T-cell (primary cell): Measurements from ENCODE around the gene SPANXN3. TPM values are rescaled to one million over a fixed set of nuclear protein-coding genes. Genes with fewer than 3 reads are reported as not detected.

Source experiments
- ATAC-seq, 4 experiments: fragments of 200-7000 bp in 3 of 4; fragments of 150-1000 bp in 1 of 4; cut with Tn5 transposase; replicated peaks in 1 of 4; 1 replicate in 3 of 4; 2 replicates in 1 of 4; pipeline ENCODE4 v1.10.0; 2021; ENCODE audit warnings: moderate library complexity in 3 of 4, mild to moderate bottlenecking in 2 of 4, moderate number of reproducible peaks in 1 of 4
- CTCF ChIA-PET, 2 donors: fragments of 300-600 bp; sonication (Branson Sonifier 250); formaldehyde crosslinking; loops; one replicate each; lab custom pipeline; 2022; ENCODE audit warnings: antibody characterized with exemption in 2 of 2; lab: Charles Lee
- POLR2A ChIA-PET, 2 donors: fragments of 300-600 bp; sonication (Branson Sonifier 250); formaldehyde crosslinking; loops; one replicate each; lab custom pipeline; 2022; ENCODE audit warnings: antibody characterized with exemption in 2 of 2; lab: Charles Lee
- DNase-seq, 35 experiments: peaks; one replicate each; pipeline versions ENCODE4 v3.0.0 to v3.0.0-alpha.2; 2013 to 2023
- H3K27ac ChIP-seq: one replicate; pipeline ENCODE4 v1.5.1; 2013; ENCODE audit warnings: low read length
- H3K27me3 ChIP-seq, 2 experiments: replicated peaks in 1 of 2; 1 replicate in 1 of 2; 2 replicates in 1 of 2; pipeline versions ENCODE4 v1.6.1 to v1.7.0; 2013; ENCODE audit warnings: low read length in 1 of 2, mixed read lengths in 1 of 2; ENCODE audit not compliant: control insufficient read depth in 2 of 2, insufficient read depth in 2 of 2; ENCODE audit errors: extremely low read depth in 1 of 2
- H3K36me3 ChIP-seq, 2 donors: 1 replicate in 1 of 2; 2 replicates in 1 of 2; pipeline versions ENCODE4 v1.6.1 to v1.7.0; 2013; ENCODE audit warnings: low read length in 1 of 2; ENCODE audit not compliant: control insufficient read depth in 2 of 2, insufficient read depth in 1 of 2; ENCODE audit errors: extremely low read depth in 1 of 2
- H3K4me1 ChIP-seq, 2 experiments: 1 replicate in 1 of 2; 2 replicates in 1 of 2; pipeline versions ENCODE4 v1.6.1 to v1.7.0; 2013; ENCODE audit warnings: low read length in 2 of 2, mixed read lengths in 1 of 2; ENCODE audit not compliant: insufficient read depth in 2 of 2, control insufficient read depth in 1 of 2; ENCODE audit errors: extremely low read depth in 1 of 2
- H3K4me3 ChIP-seq, 2 donors: 1 replicate in 1 of 2; 2 replicates in 1 of 2; pipeline versions ENCODE4 v1.5.1 to v1.7.0; 2013; ENCODE audit warnings: mild to moderate bottlenecking in 2 of 2, low read length in 1 of 2, moderate library complexity in 1 of 2; ENCODE audit not compliant: control insufficient read depth in 1 of 2; ENCODE audit errors: extremely low read depth in 1 of 2
- H3K9me3 ChIP-seq: 2 replicates; pipeline ENCODE4 v1.7.0; 2013
- H3K27ac Mint-ChIP-seq, 2 donors: one replicate each; pipeline ENCODE4 v1.8.0; 2020 to 2021; ENCODE audit warnings: mild to moderate bottlenecking in 2 of 2, mixed read lengths in 2 of 2
- H3K27me3 Mint-ChIP-seq, 2 donors: one replicate each; pipeline ENCODE4 v1.8.0; 2021 to 2022; ENCODE audit warnings: mixed read lengths in 2 of 2
- H3K36me3 Mint-ChIP-seq: one replicate; pipeline ENCODE4 v1.8.0; 2021; ENCODE audit warnings: mixed read lengths
- H3K4me1 Mint-ChIP-seq, 3 donors: one replicate each; pipeline ENCODE4 v1.8.0; 2020 to 2022; ENCODE audit warnings: mixed read lengths in 3 of 3, mild to moderate bottlenecking in 1 of 3
- H3K4me3 Mint-ChIP-seq, 3 donors: one replicate each; pipeline ENCODE4 v1.8.0; 2020 to 2022; ENCODE audit warnings: mild to moderate bottlenecking in 3 of 3, mixed read lengths in 3 of 3, moderate library complexity in 3 of 3
- H3K9me3 Mint-ChIP-seq, 3 donors: one replicate each; pipeline ENCODE4 v1.8.0; 2020 to 2022; ENCODE audit warnings: mixed read lengths in 3 of 3
- WGBS: methylation state at CpG from one replicate; pipeline ENCODE4 v1.1.5; 2013; ENCODE audit warnings: missing lambda C conversion rate; ENCODE audit not compliant: insufficient coverage; 5-methylcytosine and 5-hydroxymethylcytosine counted together
- total RNA-seq, 35 experiments: library from RNA in 6 of 35; stranded (reverse) in 6 of 35; fragments of 120-200 nt in 1 of 35; gene quantifications; one replicate each; pipeline versions ENCODE4 v1.2.1 to v1.2.4 and lab custom pipeline; 2013 to 2026

Gene SPANXN3
- total RNA-seq, 5 donors from 2014 or later (not counting 1 experiment from before 2014, with no cell fraction given): not detected

DNA sequence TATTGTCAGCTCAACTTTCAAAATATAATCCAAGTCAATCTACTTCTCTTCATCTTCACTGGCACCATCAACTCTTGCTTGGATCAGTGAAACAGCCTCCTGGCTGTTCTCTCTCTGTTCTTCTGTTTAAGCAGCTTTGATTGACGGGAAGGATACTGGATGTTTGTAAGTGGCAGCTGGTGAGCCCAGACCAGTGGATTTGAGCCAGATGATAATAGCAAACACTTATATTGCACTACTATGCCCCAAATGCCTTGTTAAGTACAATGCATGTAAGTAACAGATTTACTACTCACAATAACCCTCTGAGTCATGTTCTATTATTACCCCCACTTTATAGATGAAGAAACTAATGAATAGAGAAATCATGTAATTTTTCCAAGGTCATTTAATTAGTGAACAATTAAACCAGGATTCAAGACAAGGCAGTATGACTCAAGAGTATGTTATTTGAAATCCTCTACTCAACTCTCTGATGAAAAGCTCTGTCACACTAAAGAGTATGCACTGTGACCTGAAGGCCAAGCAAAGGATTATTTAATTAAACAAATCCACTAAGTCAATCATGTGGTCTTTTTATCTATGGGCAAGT lies 44.8 kb downstream of the SPANXN3 start:
- Mint-ChIP-seq H3K4me3 (no peak overlapping the region), H3K36me3 (no peaks in the 10 kb centered on the region), H3K4me1 (no peaks in the 10 kb centered on the region), H3K27me3 (no peaks in the 10 kb centered on the region), H3K9me3 (peaks cover 0 to 4% (median 2%) of the 10 kb centered on the region in 3 donors), H3K27ac (no peak overlapping the region)
- H3K27me3 ChIP-seq: no peaks in the 10 kb centered on the region
- H3K27ac ChIP-seq: no peak overlapping the region
- ChIA-PET POLR2A (interaction anchor here in 1 of 2 donors (0.6 kb wide), 1 partner anchor 31 kb away, joined by 7 read pairs; no protein-coding TSS in a partner anchor), CTCF (no interaction called here)
- ATAC-seq (no peak), DNase-seq (no peak)
- no peaks in the 10 kb centered on the region for H3K9me3 ChIP-seq
- no CpG with 5 or more reads among the region's 1 CpG for WGBS
- no peak overlapping the region for H3K4me3 ChIP-seq
- no peaks in the 10 kb centered on the region for H3K4me1 ChIP-seq
- H3K36me3 ChIP-seq: no peaks in the 10 kb centered on the region

DNA sequence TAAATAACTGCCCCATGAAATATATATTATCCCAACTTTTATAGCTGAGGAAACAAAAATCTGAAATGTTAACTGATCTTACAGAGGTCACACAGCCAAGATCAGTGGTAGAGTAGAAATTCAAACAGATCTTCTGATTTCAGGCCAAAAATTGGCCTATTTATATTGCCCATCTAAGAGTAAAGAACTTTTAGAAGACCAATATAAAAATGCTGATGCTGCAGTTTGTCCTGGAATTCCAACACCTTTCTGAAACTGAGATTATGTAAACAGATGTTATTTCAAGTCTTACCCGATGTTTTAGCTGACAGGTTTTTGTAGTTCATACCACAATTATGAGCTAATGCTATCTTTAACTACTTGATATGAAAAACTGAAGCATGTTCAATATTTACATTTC lies 51.1 kb downstream of the SPANXN3 start:
- H3K27ac Mint-ChIP-seq: no peak overlapping the region
- Histone ChIP-seq H3K36me3 (no peaks in the 10 kb centered on the region), H3K4me3 (no peak overlapping the region), H3K9me3 (no peaks in the 10 kb centered on the region), H3K4me1 (no peaks in the 10 kb centered on the region), H3K27me3 (no peaks in the 10 kb centered on the region), H3K27ac (no peak overlapping the region)
- ChIA-PET CTCF (no interaction called here), POLR2A (no interaction called here)
- peaks cover 0 to 2% (median 0%) of the 10 kb centered on the region in 3 donors for H3K9me3 Mint-ChIP-seq
- H3K4me1 Mint-ChIP-seq: no peaks in the 10 kb centered on the region
- H3K36me3 Mint-ChIP-seq: no peaks in the 10 kb centered on the region
- H3K27me3 Mint-ChIP-seq: peaks cover 0 to 10% of the 10 kb centered on the region in 2 donors
- no peak overlapping the region for H3K4me3 Mint-ChIP-seq
- no peak for ATAC-seq
- no CpG with 5 or more reads among the region's 1 CpG for WGBS
- DNase-seq: no peak

- Mint-ChIP-seq H3K27me3 (peaks cover 0 to 10% of the 10 kb centered on the region in 2 donors), H3K9me3 (peaks cover 0 to 6% (median 0%) of the 10 kb centered on the region in 3 donors), H3K4me1 (no peaks in the 10 kb centered on the region), H3K36me3 (no peaks in the 10 kb centered on the region), H3K27ac (no peak overlapping the region), H3K4me3 (no peak overlapping the region)
- H3K27ac ChIP-seq: no peak overlapping the region
- H3K36me3 ChIP-seq: no peaks in the 10 kb centered on the region
- H3K27me3 ChIP-seq: no peaks in the 10 kb centered on the region
- no peak overlapping the region for H3K4me3 ChIP-seq
- POLR2A ChIA-PET: no interaction called here
- DNase-seq: no peak
- H3K9me3 ChIP-seq: no peaks in the 10 kb centered on the region
- CTCF ChIA-PET: no interaction called here
- WGBS: 100% methylated on average over 1 of the region's 10 CpGs
- ATAC-seq: no peak
- H3K4me1 ChIP-seq: no peaks in the 10 kb centered on the region
These were observed 54.6 kb downstream of the SPANXN3 start for GRCh38 chrX:143462696-143463095.

DNA sequence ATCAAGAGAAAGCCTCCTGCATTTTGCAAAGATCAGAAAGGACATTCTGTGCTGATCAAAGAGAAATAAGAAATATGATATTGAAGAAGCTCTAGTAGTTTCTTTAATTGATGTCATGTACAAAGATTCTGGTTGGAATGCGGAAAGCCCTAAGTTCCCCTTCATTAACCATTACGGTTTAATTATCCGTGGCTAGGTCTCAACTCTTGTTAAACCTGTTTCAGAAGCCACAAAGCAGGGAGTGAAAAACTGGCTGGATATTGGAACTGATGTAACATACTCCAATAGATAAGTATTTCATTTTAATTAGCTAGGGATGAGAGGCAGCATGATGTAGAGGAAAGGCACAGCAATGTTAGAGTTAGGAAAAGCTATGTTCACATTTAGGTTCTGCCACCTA lies 55.7 kb downstream of the SPANXN3 start:
- WGBS: no CpG with 5 or more reads among the region's 3 CpGs
- Mint-ChIP-seq H3K9me3 (peaks cover 0 to 6% (median 0%) of the 10 kb centered on the region in 3 donors), H3K4me3 (no peak overlapping the region), H3K36me3 (no peaks in the 10 kb centered on the region), H3K27ac (no peak overlapping the region), H3K27me3 (peaks cover 0 to 10% of the 10 kb centered on the region in 2 donors), H3K4me1 (no peaks in the 10 kb centered on the region)
- POLR2A ChIA-PET: no interaction called here
- H3K4me3 ChIP-seq: no peak overlapping the region
- ATAC-seq (no peak), DNase-seq (no peak)
- H3K9me3 ChIP-seq: no peaks in the 10 kb centered on the region
- no peaks in the 10 kb centered on the region for H3K36me3 ChIP-seq
- no peaks in the 10 kb centered on the region for H3K4me1 ChIP-seq
- CTCF ChIA-PET: interaction anchor here in 1 of 2 donors (0.7 kb wide), 1 partner anchor 14 kb away, joined by 3 read pairs; no protein-coding TSS in a partner anchor
- no peak overlapping the region for H3K27ac ChIP-seq
- H3K27me3 ChIP-seq: no peaks in the 10 kb centered on the region

Other genes starting within 250 kb of the SPANXN3 start
- gene SLITRK4, start 118.6 kb upstream of the SPANXN3 start, total RNA-seq: not detected
- gene SPANXN2, start 203.3 kb upstream of the SPANXN3 start, total RNA-seq: not detected